Astrocyte of the hippocampus (primary cell): ENCODE results near the gene MTG2.

Source experiments
- DNase-seq: peaks from one replicate; pipeline ENCODE4 v3.0.0; 2011; ENCODE audit warnings: low read depth, low spot score

MTG2 gene

DNA sequence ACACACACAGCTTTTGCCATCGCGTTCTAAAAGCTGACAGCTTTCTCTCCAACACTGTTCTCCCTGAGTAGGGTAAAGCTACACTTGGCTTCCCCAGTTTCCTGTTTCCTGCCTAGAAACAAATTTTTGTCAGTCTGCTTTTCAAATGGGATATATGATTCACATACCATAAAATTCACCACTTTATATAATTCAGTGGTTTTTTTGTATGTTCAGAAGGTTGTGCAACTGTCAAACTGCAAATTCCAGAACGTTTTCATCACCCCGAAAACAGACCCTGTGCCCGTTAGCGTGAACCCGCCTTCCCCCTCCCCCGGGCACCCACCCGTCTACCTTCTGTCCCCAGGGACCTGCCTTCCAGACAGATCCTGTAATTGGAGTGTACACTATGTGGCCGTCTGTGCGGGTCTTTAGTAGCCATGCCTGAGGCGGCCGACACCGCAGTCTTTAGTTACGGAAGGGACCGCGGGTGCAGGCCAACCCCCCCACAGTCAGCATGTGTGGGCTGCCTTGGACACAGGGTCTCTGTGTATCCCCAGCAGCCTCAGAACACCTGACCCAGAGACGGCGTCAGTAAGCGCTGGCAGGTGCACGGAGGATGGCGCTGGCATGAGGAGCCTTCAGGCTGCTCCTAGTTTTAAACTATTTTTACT lies 20.7 kb downstream of the MTG2 start:
- no peak for DNase-seq

GRCh38 chr20:62205618-62206387 lies 23.0 kb downstream of the MTG2 start:
- DNase-seq = no peak

- DNase-seq = no peak
Measured at GRCh38 chr20:62206388-62206775, 23.6 kb downstream of the MTG2 start.

GRCh38 chr20:62208061-62208794 lies 25.4 kb downstream of the MTG2 start:
- DNase-seq = no peak

DNA sequence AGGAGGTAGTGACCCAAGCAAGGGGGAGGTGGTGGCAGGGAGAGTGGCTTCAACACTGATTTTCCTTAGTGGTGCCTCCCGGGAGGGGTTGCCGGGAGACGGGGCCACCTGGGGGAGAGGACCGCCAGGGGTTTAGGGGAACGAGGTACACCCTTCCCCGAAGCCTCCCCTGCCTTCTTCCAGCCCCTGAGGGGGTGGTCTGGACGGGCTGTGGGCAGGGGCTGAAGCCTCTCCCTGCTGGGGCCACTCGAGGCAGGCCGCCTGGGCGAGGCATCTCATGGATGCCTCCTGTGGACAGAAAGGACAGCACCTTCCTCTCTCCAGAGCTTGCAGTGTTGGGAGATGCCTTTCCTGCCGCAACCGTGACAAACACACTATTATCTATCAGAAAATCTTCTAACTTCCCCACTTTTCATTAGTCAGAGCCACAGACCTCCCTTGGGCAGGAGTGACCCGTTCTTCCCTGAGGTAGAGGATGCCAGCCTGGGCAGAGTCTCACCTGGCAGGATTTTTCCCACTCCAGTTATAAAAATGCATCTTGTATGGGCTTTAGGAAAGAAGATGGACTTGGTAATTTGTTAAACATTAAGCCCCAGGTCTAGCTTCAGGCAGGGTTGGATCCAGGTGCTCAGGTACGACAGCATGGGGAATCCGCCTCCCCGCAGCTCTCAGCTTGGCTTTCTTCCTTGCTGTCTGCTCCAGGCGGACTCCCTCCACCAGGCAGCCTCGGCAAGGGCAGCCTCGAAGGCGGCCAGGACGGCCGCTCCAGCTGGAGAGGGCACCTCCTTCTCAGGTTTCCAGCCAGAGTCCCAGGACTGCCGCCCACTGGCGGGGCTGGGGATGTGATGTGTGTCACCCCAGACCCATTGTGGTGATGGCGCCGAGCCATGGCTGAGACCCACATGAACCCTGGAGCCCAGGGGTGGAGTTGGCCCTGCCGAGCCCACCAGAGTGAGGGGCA lies 26.2 kb downstream of the MTG2 start:
- peak; percentile 14 for DNase-seq

DNA sequence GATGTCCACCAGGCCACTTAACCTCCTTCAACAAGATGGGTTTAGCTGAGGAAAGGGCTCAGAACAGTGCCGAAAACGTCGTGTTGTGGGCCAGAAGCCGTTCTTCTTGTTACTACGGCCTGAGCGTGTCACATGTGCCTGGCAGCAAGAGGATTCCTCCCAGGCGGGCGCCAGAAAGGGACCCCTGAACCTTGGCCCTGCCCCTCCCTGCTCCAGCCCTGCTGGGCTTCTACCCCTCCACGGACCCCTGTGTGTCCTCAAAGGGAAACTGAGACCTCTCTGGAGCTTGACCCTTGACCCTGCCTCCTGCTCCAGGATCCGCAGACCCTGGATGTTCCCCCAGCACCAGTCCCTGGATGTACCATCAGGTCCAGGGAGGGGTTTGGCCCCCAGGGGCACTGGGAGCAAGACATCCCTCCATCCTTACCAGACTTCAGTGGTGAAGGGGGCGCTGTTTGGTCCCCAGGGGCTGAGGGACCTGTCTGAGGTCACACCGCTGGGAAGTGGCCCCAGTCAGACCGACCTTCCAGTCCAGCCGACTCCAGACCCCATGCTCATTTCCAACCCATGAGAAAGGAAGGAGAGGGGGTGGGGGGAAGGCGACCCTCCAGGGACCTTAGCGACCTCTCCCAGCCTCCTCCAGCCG lies 27.1 kb downstream of the MTG2 start:
- no peak for DNase-seq

- DNase-seq = no peak
Measured at GRCh38 chr20:62210496-62210855, 27.6 kb downstream of the MTG2 start.

DNA sequence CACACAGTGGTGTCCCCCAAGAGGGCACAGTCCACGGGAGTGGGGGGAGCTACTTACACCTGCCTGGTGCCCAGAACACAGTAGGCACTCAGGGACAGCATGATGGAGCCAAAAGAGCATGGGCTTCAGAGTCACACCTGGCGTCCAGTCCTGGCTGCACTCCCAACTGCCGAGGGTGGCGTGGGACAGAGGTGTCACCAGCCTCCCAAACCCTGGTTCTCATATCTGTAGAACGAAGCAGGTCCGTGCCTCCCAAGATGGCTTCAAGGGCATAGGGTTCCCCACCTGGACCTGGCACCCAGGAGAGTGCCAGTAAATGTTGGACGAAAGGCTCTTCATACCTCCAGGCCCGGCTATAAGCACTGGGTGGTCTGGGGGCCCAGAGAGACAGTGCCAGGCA lies 28.4 kb downstream of the MTG2 start:
- DNase-seq = no peak

GRCh38 chr20:62211769-62212288 lies 29.0 kb downstream of the MTG2 start:
- no peak for DNase-seq

- no peak for DNase-seq
Measured at GRCh38 chr20:62212299-62212698, 29.5 kb downstream of the MTG2 start.

- no peak for DNase-seq
Measured at GRCh38 chr20:62214067-62214466, 31.2 kb downstream of the MTG2 start.

GRCh38 chr20:62215020-62215990 lies 32.5 kb downstream of the MTG2 start:
- no peak for DNase-seq

GRCh38 chr20:62215991-62216635 lies 33.3 kb downstream of the MTG2 start:
- no peak for DNase-seq

- no peak for DNase-seq
Measured at GRCh38 chr20:62216636-62217566, 34.1 kb downstream of the MTG2 start.

GRCh38 chr20:62217913-62218773 lies 35.3 kb downstream of the MTG2 start:
- no peak for DNase-seq

- DNase-seq = peak; percentile 40
Measured at GRCh38 chr20:62219101-62219991, 36.5 kb downstream of the MTG2 start.
